ENCODE results near the gene SLC17A2. TPM values are rescaled to one million over a fixed set of nuclear protein-coding genes. Genes with fewer than 3 reads are reported as not detected.

Gene SLC17A2
- total RNA-seq, 1 experiment from 2014 or later: not detected

DNA sequence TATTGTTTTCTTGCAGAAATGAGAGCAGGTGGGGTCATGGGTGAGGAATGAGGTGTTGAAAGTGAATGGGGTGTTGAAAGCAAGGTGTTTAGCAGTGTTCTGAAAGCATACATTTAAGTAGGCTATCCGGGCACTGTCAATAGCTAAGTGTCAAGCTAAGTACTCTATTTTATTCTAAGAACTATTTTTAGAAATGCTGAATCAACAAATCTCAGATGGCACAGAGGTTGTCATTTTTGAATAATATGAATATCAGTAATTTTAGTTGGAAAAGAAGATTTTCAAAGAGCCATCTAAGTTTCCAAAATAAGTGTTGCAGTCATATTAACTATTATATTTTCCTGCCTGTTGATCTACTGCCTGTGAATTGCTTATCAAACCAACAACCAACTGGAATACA lies 34.7 kb downstream of the SLC17A2 start:
- no peak for TF ChIP-seq EZH2 (IDR thresholded peaks at IDR 0.05; ENCODE audit: low read depth)
- TF ChIP-seq CTCF (conservative IDR thresholded peaks at IDR 0.05): no peak
- Histone ChIP-seq H3K4me2 (no peak overlapping the region), H3K4me1 (replicated peaks; ENCODE audit: insufficient read depth) (no peaks in the 10 kb centered on the region), H3K36me3 (ENCODE audit: low read depth) (no peaks in the 10 kb centered on the region), H3K9me2 (ENCODE audit: insufficient read depth) (no peaks in the 10 kb centered on the region), H4K20me1 (ENCODE audit: insufficient read depth) (no peaks in the 10 kb centered on the region), H2AFZ (no peak overlapping the region), H3K79me2 (ENCODE audit: low read depth) (no peaks in the 10 kb centered on the region), H3K4me3 (no peak overlapping the region), H3K27ac (no peak overlapping the region), H3F3A (ENCODE audit: insufficient read depth, low read depth) (no peaks in the 10 kb centered on the region), H3K9me3 (ENCODE audit: insufficient read depth, low read depth) (no peaks in the 10 kb centered on the region), H3K27me3 (ENCODE audit: insufficient read depth, low read depth) (no peaks in the 10 kb centered on the region)
- intact Hi-C loops (cut with micrococcal nuclease; ENCODE audit: unreplicated experiment): no loop called here
- POLR2A ChIA-PET (ENCODE audit: unreplicated experiment): no interaction called here
- no peak for DNase-seq
- CTCF ChIA-PET: no interaction called here
- BruUV-seq (replicated peaks): no TSS peak

DNA sequence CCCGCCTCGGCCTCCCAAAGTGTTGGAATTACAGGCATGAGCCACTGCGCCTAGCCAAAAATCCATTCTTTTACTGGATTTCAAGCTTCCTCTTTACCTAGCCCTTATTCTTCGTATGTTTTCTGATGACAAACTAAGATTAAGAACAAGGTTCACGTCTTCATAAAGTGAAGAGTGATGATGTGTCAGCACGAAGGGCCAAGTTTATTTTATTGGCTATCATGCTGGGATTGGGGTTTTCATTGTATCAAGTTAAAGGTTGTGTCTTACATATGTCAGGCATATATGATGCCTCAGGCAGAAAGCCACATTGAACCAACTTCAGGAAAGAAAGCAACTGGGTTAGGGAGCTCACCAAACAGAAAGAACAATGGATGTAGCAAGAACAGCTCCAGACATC lies 36.7 kb downstream of the SLC17A2 start:
- H3K4me2 ChIP-seq: no peak overlapping the region
- ChIA-PET CTCF (interaction anchor here (0.6 kb wide), 1 partner anchor 867 kb away, joined by 3 read pairs; no protein-coding TSS in a partner anchor), POLR2A (ENCODE audit: unreplicated experiment) (no interaction called here)
- H3F3A ChIP-seq (ENCODE audit: insufficient read depth, low read depth): no peaks in the 10 kb centered on the region
- no peak overlapping the region for H3K27ac ChIP-seq
- H3K9me2 ChIP-seq (ENCODE audit: insufficient read depth): no peaks in the 10 kb centered on the region
- no peak overlapping the region for H2AFZ ChIP-seq
- H3K4me3 ChIP-seq: no peak overlapping the region
- H3K79me2 ChIP-seq (ENCODE audit: low read depth): no peaks in the 10 kb centered on the region
- no peaks in the 10 kb centered on the region for H3K36me3 ChIP-seq (ENCODE audit: low read depth)
- no peaks in the 10 kb centered on the region for H3K4me1 ChIP-seq (replicated peaks; ENCODE audit: insufficient read depth)
- TF ChIP-seq EZH2 (IDR thresholded peaks at IDR 0.05; ENCODE audit: low read depth) (no peak), CTCF (conservative IDR thresholded peaks at IDR 0.05) (no peak)
- no peak for DNase-seq
- intact Hi-C loops (cut with micrococcal nuclease; ENCODE audit: unreplicated experiment): no loop called here
- H3K9me3 ChIP-seq (ENCODE audit: insufficient read depth, low read depth): no peaks in the 10 kb centered on the region
- BruUV-seq (replicated peaks): no TSS peak
- H4K20me1 ChIP-seq (ENCODE audit: insufficient read depth): no peaks in the 10 kb centered on the region
- no peaks in the 10 kb centered on the region for H3K27me3 ChIP-seq (ENCODE audit: insufficient read depth, low read depth)

GRCh38 chr6:25892877-25893276 lies 37.6 kb downstream of the SLC17A2 start:
- Histone ChIP-seq H3F3A (ENCODE audit: insufficient read depth, low read depth) (no peaks in the 10 kb centered on the region), H3K4me2 (no peak overlapping the region), H3K79me2 (ENCODE audit: low read depth) (no peaks in the 10 kb centered on the region), H3K36me3 (ENCODE audit: low read depth) (no peaks in the 10 kb centered on the region), H3K27me3 (ENCODE audit: insufficient read depth, low read depth) (no peaks in the 10 kb centered on the region), H3K9me3 (ENCODE audit: insufficient read depth, low read depth) (no peaks in the 10 kb centered on the region), H2AFZ (no peak overlapping the region), H3K4me1 (replicated peaks; ENCODE audit: insufficient read depth) (no peaks in the 10 kb centered on the region), H3K27ac (no peak overlapping the region), H3K9me2 (ENCODE audit: insufficient read depth) (no peaks in the 10 kb centered on the region), H4K20me1 (ENCODE audit: insufficient read depth) (no peaks in the 10 kb centered on the region), H3K4me3 (no peak overlapping the region)
- TF ChIP-seq EZH2 (IDR thresholded peaks at IDR 0.05; ENCODE audit: low read depth): no peak
- TF ChIP-seq CTCF (conservative IDR thresholded peaks at IDR 0.05): no peak
- CTCF ChIA-PET: no interaction called here
- BruUV-seq (replicated peaks): no TSS peak
- POLR2A ChIA-PET (ENCODE audit: unreplicated experiment): no interaction called here
- DNase-seq: no peak
- intact Hi-C loops (cut with micrococcal nuclease; ENCODE audit: unreplicated experiment): no loop called here

Measured in PC-9 (cell line).